GM12892 (cell line): ENCODE results near the gene CGB5.

Experiments
- POLR2A ChIP-seq: IDR thresholded peaks from 2 replicates; pipeline ENCODE4 v1.6.1; 2011; ENCODE audit warnings: low read depth, low read length, control low read depth
- POLR2AphosphoS5 ChIP-seq: IDR thresholded peaks from 2 replicates; pipeline ENCODE4 v1.6.1; 2011; ENCODE audit warnings: low read depth, low read length, control low read depth

DNA sequence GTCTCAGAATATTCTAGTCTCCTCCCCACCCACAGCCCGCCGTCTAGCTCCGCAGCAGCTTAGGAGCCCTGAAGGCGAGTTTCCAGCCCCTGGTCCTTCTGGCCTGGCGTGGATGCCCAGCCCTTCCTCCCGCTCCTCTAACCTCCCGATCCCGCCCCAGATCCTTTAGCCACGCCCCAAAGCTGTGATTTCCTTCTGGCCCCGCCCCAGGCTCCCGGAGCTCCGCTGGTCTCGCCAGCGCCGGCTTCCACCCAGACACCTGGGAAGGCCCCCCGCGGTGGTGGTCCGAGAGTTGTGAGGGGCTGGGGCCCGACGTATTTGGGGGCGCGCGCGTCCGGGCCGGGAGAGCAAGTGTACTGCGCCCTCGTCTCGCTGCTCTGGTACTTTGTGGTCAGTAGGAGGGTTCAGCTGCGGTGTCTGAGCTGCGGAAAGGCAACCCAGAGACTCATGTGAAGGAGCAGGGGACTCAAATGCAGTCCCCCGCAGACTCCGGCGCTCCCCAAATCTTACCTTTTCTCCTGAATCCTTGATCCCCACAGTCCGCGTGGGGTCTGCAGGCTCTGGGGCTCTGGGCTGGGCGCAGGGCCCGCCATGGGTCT lies 14.1 kb downstream of the CGB5 start, which contains the start of gene CGB7:
- TF ChIP-seq POLR2A (no peak), POLR2AphosphoS5 (no peak)
